ENCODE data around the gene S100A3. TPM values are rescaled to one million over a fixed set of nuclear protein-coding genes. Genes with fewer than 3 reads are reported as not detected.

Gene S100A3
- 120 to 134 TPM (median 130 TPM) in 5 replicates for total RNA-seq (2022; extraction: Qiagen RNA extraction)

GRCh38 chr1:153548722-153549688 lies at the start of gene S100A3:
Gene S100A3, minus strand, starts transcription at chr1:153549258. Its CDS starts 773 bp downstream, at chr1:153548485.

GRCh38 chr1:153565529-153566374 lies 16.7 kb upstream of the S100A3 start, which contains the start of gene S100A2:
Gene S100A2, minus strand, starts transcription at chr1:153565844. Its CDS starts 1,967 bp downstream, at chr1:153563877.

GRCh38 chr1:153545067-153546055 lies 3.7 kb downstream of the S100A3 start, which contains the start of gene S100A4:
Gene S100A4, minus strand, starts transcription at chr1:153545806. Its CDS starts 1,012 bp downstream, at chr1:153544794.

GRCh38 chr1:153540394-153541361 lies 8.4 kb downstream of the S100A3 start, which contains the start of gene S100A5:
Gene S100A5, minus strand, starts transcription at chr1:153540934. Its CDS starts 743 bp downstream, at chr1:153540191.

GRCh38 chr1:153535242-153536011 lies 13.6 kb downstream of the S100A3 start, which contains the start of gene S100A6:
Gene S100A6, minus strand, starts transcription at chr1:153535991. Its CDS starts 652 bp downstream, at chr1:153535339.

Other genes with a start within 250 kb of the S100A3 start
- not detected in 5 replicates for gene PGLYRP3, start 236.3 kb downstream of the S100A3 start, total RNA-seq (2022; extraction: Qiagen RNA extraction)
- not detected in 5 replicates for gene PGLYRP4, start 200.4 kb downstream of the S100A3 start, total RNA-seq (2022; extraction: Qiagen RNA extraction)
- 0.49 to 0.92 TPM (median 0.54 TPM) in 5 replicates for gene S100A9, start 191.4 kb downstream of the S100A3 start, total RNA-seq (2022; extraction: Qiagen RNA extraction)
- not detected in 5 replicates for gene S100A12, start 173.6 kb downstream of the S100A3 start, total RNA-seq (2022; extraction: Qiagen RNA extraction)
- not detected in 5 replicates for gene S100A8, start 158.2 kb downstream of the S100A3 start, total RNA-seq (2022; extraction: Qiagen RNA extraction)
- not detected in 5 replicates for gene S100A7A, start 132.7 kb downstream of the S100A3 start, total RNA-seq (2022; extraction: Qiagen RNA extraction)
- not detected in 5 replicates for gene S100A7, start 88.6 kb downstream of the S100A3 start, total RNA-seq (2022; extraction: Qiagen RNA extraction)
- gene S100A6, start 13.3 kb downstream of the S100A3 start, total RNA-seq (2022; extraction: Qiagen RNA extraction): 2,947 to 3,960 TPM (median 3,059 TPM) in 5 replicates
- 0.50 to 1.9 TPM (median 0.75 TPM) in 5 replicates for gene S100A5, start 8.3 kb downstream of the S100A3 start, total RNA-seq (2022; extraction: Qiagen RNA extraction)
- 1,278 to 1,937 TPM (median 1,356 TPM) in 5 replicates for gene S100A4, start 3.5 kb downstream of the S100A3 start, total RNA-seq (2022; extraction: Qiagen RNA extraction)
- gene S100A2, start 16.6 kb upstream of the S100A3 start, total RNA-seq (2022; extraction: Qiagen RNA extraction): 22.8 to 28.7 TPM (median 26.8 TPM) in 5 replicates
- gene S100A16, start 63.9 kb upstream of the S100A3 start, total RNA-seq (2022; extraction: Qiagen RNA extraction): 467 to 520 TPM (median 496 TPM) in 5 replicates
- gene S100A14, start 67.1 kb upstream of the S100A3 start, total RNA-seq (2022; extraction: Qiagen RNA extraction): 0.21 to 0.50 TPM (median 0.35 TPM) in 5 replicates
- gene S100A13, start 78.2 kb upstream of the S100A3 start, total RNA-seq (2022; extraction: Qiagen RNA extraction): 145 to 196 TPM (median 153 TPM) in 5 replicates
- gene S100A1, start 79.2 kb upstream of the S100A3 start, total RNA-seq (2022; extraction: Qiagen RNA extraction): 0.44 to 0.87 TPM (median 0.70 TPM) in 5 replicates
- 74.8 to 81.8 TPM (median 78.0 TPM) in 5 replicates for gene CHTOP, start 84.8 kb upstream of the S100A3 start, total RNA-seq (2022; extraction: Qiagen RNA extraction)
- gene SNAPIN, start 109.4 kb upstream of the S100A3 start, total RNA-seq (2022; extraction: Qiagen RNA extraction): 55.1 to 60.1 TPM (median 56.8 TPM) in 5 replicates
- 274 to 302 TPM (median 282 TPM) in 5 replicates for gene ILF2, start 121.7 kb upstream of the S100A3 start, total RNA-seq (2022; extraction: Qiagen RNA extraction)
- 1.6 to 3.2 TPM (median 2.3 TPM) in 5 replicates for gene NPR1, start 129.4 kb upstream of the S100A3 start, total RNA-seq (2022; extraction: Qiagen RNA extraction)
- gene INTS3, start 178.8 kb upstream of the S100A3 start, total RNA-seq (2022; extraction: Qiagen RNA extraction): 14.7 to 23.4 TPM (median 23.0 TPM) in 5 replicates
- 1.1 to 2.0 TPM (median 1.5 TPM) in 5 replicates for gene SLC27A3, start 226.1 kb upstream of the S100A3 start, total RNA-seq (2022; extraction: Qiagen RNA extraction)

Measured in A549 treated with dexamethasone at 1 μM for 4 hours (cell line).